Astrocyte (in vitro differentiated cells and primary cell): Measurements from ENCODE around the gene LTB4R. TPM values are rescaled to one million over a fixed set of nuclear protein-coding genes. Genes with fewer than 3 reads are reported as not detected.

ENCODE experiments used
- DNase-seq: peaks from one replicate; pipeline ENCODE4 v3.0.0-alpha.2; 2010; ENCODE audit warnings: low read depth
- FAIRE-seq: peaks from 2 replicates; lab custom pipeline; 2011; peaks lifted over from hg19 to GRCh38; lab: Jason Lieb, UNC
- H2AFZ ChIP-seq: 2 replicates; pipeline ENCODE4 v1.6.0; 2012; ENCODE audit warnings: low read depth, low read length, inconsistent platforms
- H3K27ac ChIP-seq: 2 replicates; pipeline ENCODE4 v1.5.1; 2011; ENCODE audit warnings: low read depth, low read length, inconsistent platforms
- H3K27me3 ChIP-seq: 2 replicates; pipeline ENCODE4 v1.6.0; 2011; ENCODE audit warnings: low read length, inconsistent platforms; ENCODE audit not compliant: insufficient read depth
- H3K36me3 ChIP-seq: 2 replicates; pipeline ENCODE4 v1.5.1; 2011; ENCODE audit warnings: low read length, inconsistent platforms; ENCODE audit not compliant: insufficient read depth
- H3K4me1 ChIP-seq: 2 replicates; pipeline ENCODE4 v1.5.1; 2011; ENCODE audit warnings: low read length, inconsistent platforms; ENCODE audit not compliant: insufficient read depth
- H3K4me2 ChIP-seq: 2 replicates; pipeline ENCODE4 v1.6.0; 2012; ENCODE audit warnings: low read length, inconsistent platforms
- H3K4me3 ChIP-seq: 2 replicates; pipeline ENCODE4 v1.5.1; 2011; ENCODE audit warnings: low read depth, mild to moderate bottlenecking, low read length, inconsistent platforms; ENCODE audit not compliant: insufficient read depth
- H3K79me2 ChIP-seq: 2 replicates; pipeline ENCODE4 v1.6.0; 2012; ENCODE audit warnings: mild to moderate bottlenecking, low read length, inconsistent platforms; ENCODE audit not compliant: insufficient read depth
- H3K9ac ChIP-seq: 2 replicates; pipeline ENCODE4 v1.6.0; 2012; ENCODE audit warnings: mild to moderate bottlenecking, low read length, inconsistent platforms
- H3K9me3 ChIP-seq: 2 replicates; pipeline ENCODE4 v1.5.1; 2012; ENCODE audit warnings: low read depth, mild to moderate bottlenecking, low read length, inconsistent platforms; ENCODE audit not compliant: insufficient read depth
- H4K20me1 ChIP-seq: 2 replicates; pipeline ENCODE4 v1.6.0; 2012; ENCODE audit warnings: low read length, inconsistent platforms; ENCODE audit not compliant: insufficient read depth
- H3K27ac Mint-ChIP-seq: one replicate; pipeline ENCODE4 v1.8.0; 2021; ENCODE audit warnings: mild to moderate bottlenecking, mixed read lengths; ENCODE audit not compliant: unreplicated experiment
- H3K27me3 Mint-ChIP-seq: one replicate; pipeline ENCODE4 v1.8.0; 2021; ENCODE audit warnings: low read depth, mixed read lengths; ENCODE audit not compliant: unreplicated experiment
- H3K36me3 Mint-ChIP-seq: one replicate; pipeline ENCODE4 v1.8.0; 2021; ENCODE audit warnings: low read depth, mixed read lengths; ENCODE audit not compliant: unreplicated experiment
- H3K4me1 Mint-ChIP-seq: one replicate; pipeline ENCODE4 v1.8.0; 2021; ENCODE audit warnings: low read depth, mixed read lengths; ENCODE audit not compliant: unreplicated experiment
- H3K4me3 Mint-ChIP-seq: one replicate; pipeline ENCODE4 v1.8.0; 2021; ENCODE audit warnings: mild to moderate bottlenecking, moderate library complexity, mixed read lengths; ENCODE audit not compliant: unreplicated experiment
- H3K9me3 Mint-ChIP-seq: one replicate; pipeline ENCODE4 v1.8.0; 2021; ENCODE audit warnings: mild to moderate bottlenecking, mixed read lengths; ENCODE audit not compliant: unreplicated experiment
- EZH2 ChIP-seq: IDR thresholded peaks from 2 replicates; pipeline ENCODE4 v1.6.1; 2012; ENCODE audit warnings: mild to moderate bottlenecking, low read length, inconsistent platforms; ENCODE audit not compliant: insufficient read depth
- total RNA-seq: library from RNA; stranded (reverse); gene quantifications from 2 replicates; pipeline ENCODE4 v1.2.1, GENCODE V29; 2021
- TF ChIP-seq, protein P1 (sequence below): IDR thresholded peaks from 2 replicates; pipeline ENCODE4 v1.5.1; 2011; ENCODE audit warnings: low read depth, mild to moderate bottlenecking, inconsistent platforms, low read length, moderate library complexity; ENCODE audit not compliant: insufficient read depth

Gene LTB4R
- total RNA-seq, 1 donor from 2014 or later = 5.5 TPM

GRCh38 chr14:24273422-24273998 is 37.8 kb upstream of the LTB4R start:
- H3K9me3 ChIP-seq = no peaks in the 10 kb centered on the region
- peaks cover 5% of the 10 kb centered on the region for H3K4me1 ChIP-seq
- no peak for DNase-seq
- no peak overlapping the region for H3K27ac Mint-ChIP-seq
- H3K36me3 ChIP-seq = peaks cover 4% of the 10 kb centered on the region
- no peak overlapping the region for H3K4me3 ChIP-seq
- H3K27me3 Mint-ChIP-seq = no peaks in the 10 kb centered on the region
- no peaks in the 10 kb centered on the region for H3K79me2 ChIP-seq
- no peak overlapping the region for H3K4me3 Mint-ChIP-seq
- no peak overlapping the region for H3K27ac ChIP-seq
- H3K27me3 ChIP-seq = no peaks in the 10 kb centered on the region
- no peak overlapping the region for H2AFZ ChIP-seq
- H3K4me2 ChIP-seq = no peak overlapping the region
- TF ChIP-seq EZH2 = no peak
- TF ChIP-seq, protein P1, sequence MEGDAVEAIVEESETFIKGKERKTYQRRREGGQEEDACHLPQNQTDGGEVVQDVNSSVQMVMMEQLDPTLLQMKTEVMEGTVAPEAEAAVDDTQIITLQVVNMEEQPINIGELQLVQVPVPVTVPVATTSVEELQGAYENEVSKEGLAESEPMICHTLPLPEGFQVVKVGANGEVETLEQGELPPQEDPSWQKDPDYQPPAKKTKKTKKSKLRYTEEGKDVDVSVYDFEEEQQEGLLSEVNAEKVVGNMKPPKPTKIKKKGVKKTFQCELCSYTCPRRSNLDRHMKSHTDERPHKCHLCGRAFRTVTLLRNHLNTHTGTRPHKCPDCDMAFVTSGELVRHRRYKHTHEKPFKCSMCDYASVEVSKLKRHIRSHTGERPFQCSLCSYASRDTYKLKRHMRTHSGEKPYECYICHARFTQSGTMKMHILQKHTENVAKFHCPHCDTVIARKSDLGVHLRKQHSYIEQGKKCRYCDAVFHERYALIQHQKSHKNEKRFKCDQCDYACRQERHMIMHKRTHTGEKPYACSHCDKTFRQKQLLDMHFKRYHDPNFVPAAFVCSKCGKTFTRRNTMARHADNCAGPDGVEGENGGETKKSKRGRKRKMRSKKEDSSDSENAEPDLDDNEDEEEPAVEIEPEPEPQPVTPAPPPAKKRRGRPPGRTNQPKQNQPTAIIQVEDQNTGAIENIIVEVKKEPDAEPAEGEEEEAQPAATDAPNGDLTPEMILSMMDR = no peak
- FAIRE-seq = no peak
- H3K4me1 Mint-ChIP-seq = peaks cover 7% of the 10 kb centered on the region
- no peaks in the 10 kb centered on the region for H3K9me3 Mint-ChIP-seq
- peaks cover 6% of the 10 kb centered on the region for H4K20me1 ChIP-seq
- no peak overlapping the region for H3K9ac ChIP-seq
- peaks cover 18% of the 10 kb centered on the region for H3K36me3 Mint-ChIP-seq

DNA sequence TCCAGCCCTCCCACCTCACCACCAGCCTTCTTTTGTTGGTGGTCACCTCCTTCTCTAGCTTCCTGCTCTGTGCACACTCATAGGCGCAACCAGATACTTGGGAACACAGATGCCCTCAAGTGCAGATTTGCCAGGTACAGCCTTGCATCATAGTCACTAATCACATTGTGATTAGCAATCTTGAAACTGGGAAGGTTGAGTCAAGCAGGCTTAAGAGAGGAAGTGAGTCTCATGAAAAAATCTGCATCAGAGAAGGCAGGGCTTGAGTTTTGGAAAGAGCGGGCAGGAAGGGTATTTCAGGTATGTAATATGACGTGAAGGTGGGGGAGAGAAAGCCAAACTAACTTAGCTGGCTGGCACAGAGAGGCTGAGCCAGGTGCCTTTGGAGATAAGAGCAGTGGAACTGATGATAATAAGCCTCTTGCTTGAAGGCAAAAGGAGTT is 37.2 kb upstream of the LTB4R start:
- no peaks in the 10 kb centered on the region for H3K9me3 Mint-ChIP-seq
- DNase-seq (no peak), FAIRE-seq (no peak)
- no peak overlapping the region for H3K27ac Mint-ChIP-seq
- peaks cover 6% of the 10 kb centered on the region for H4K20me1 ChIP-seq
- no peaks in the 10 kb centered on the region for H3K27me3 Mint-ChIP-seq
- H3K9me3 ChIP-seq = no peaks in the 10 kb centered on the region
- peaks cover 5% of the 10 kb centered on the region for H3K4me1 ChIP-seq
- peaks cover 2% of the 10 kb centered on the region for H3K36me3 ChIP-seq
- H3K4me2 ChIP-seq = no peak overlapping the region
- no peak overlapping the region for H3K4me3 ChIP-seq
- no peak overlapping the region for H3K9ac ChIP-seq
- peaks cover 8% of the 10 kb centered on the region for H3K4me1 Mint-ChIP-seq
- peaks cover 17% of the 10 kb centered on the region for H3K36me3 Mint-ChIP-seq
- no peak overlapping the region for H2AFZ ChIP-seq
- H3K27ac ChIP-seq = no peak overlapping the region
- TF ChIP-seq EZH2 = no peak
- TF ChIP-seq, protein P1 = no peak
- no peaks in the 10 kb centered on the region for H3K27me3 ChIP-seq
- H3K4me3 Mint-ChIP-seq = no peak overlapping the region
- no peaks in the 10 kb centered on the region for H3K79me2 ChIP-seq

DNA sequence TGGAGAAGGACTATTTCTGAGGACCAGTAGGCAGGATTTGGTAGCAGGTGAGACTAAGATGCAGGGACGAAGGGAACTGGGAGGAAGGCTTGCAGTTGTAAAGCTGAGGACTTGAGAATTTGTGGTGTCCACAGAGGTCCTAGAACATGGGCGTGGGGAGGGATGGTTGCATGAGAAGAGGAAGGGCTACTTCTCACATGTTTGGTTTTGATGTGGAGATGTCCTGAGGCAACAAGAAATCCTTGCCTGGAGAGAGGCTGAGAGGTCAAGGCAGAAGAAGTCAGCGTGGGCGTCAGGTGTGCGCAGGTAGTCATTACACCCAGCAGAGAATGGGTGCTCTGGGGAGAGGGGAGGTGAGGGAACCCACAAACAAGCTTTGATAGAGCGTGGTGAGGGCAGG is 34.2 kb upstream of the LTB4R start:
- H3K27me3 ChIP-seq = no peaks in the 10 kb centered on the region
- no peaks in the 10 kb centered on the region for H3K79me2 ChIP-seq
- H3K36me3 ChIP-seq = no peaks in the 10 kb centered on the region
- H3K4me2 ChIP-seq = no peak overlapping the region
- no peak overlapping the region for H3K9ac ChIP-seq
- no peak overlapping the region for H2AFZ ChIP-seq
- FAIRE-seq (no peak), DNase-seq (no peak)
- Mint-ChIP-seq H3K9me3 (no peaks in the 10 kb centered on the region), H3K4me1 (peaks cover 8% of the 10 kb centered on the region), H3K27ac (no peak overlapping the region), H3K4me3 (no peak overlapping the region), H3K27me3 (no peaks in the 10 kb centered on the region), H3K36me3 (peaks cover 16% of the 10 kb centered on the region)
- H3K27ac ChIP-seq = no peak overlapping the region
- no peaks in the 10 kb centered on the region for H3K9me3 ChIP-seq
- peaks cover 18% of the 10 kb centered on the region for H4K20me1 ChIP-seq
- no peak overlapping the region for H3K4me3 ChIP-seq
- H3K4me1 ChIP-seq = no peaks in the 10 kb centered on the region
- TF ChIP-seq EZH2 = no peak
